NT2/D1 (cell line): ENCODE data around the gene IP6K1.
"Not testable (repeated sequence)": the region's sequence is repeated elsewhere in the genome, so short reads cannot be mapped to it uniquely, and the experiment has no call there.

ENCODE experiments used
- DNase-seq: peaks from one replicate; pipeline ENCODE4 v3.0.0-alpha.2; 2011; ENCODE audit warnings: low read depth, low spot score
- H3K27me3 ChIP-seq: 2 replicates; pipeline ENCODE4 v1.6.0; 2011; ENCODE audit warnings: mild to moderate bottlenecking; ENCODE audit not compliant: insufficient read length, insufficient read depth
- H3K36me3 ChIP-seq: 2 replicates; pipeline ENCODE4 v1.6.1; 2011; ENCODE audit warnings: mild to moderate bottlenecking, low read length, mixed read lengths; ENCODE audit not compliant: insufficient read depth, insufficient read length
- H3K4me1 ChIP-seq: 2 replicates; pipeline ENCODE4 v1.5.1; 2011; ENCODE audit not compliant: insufficient read depth, insufficient read length
- H3K4me3 ChIP-seq: 2 replicates; pipeline ENCODE4 v1.5.1; 2011; ENCODE audit warnings: low read depth; ENCODE audit not compliant: insufficient read length
- H3K9ac ChIP-seq: 2 replicates; pipeline ENCODE4 v1.6.0; 2011; ENCODE audit warnings: low read depth; ENCODE audit not compliant: insufficient read length
- H3K9me3 ChIP-seq: 2 replicates; pipeline ENCODE4 v1.5.1; 2011; ENCODE audit warnings: mild to moderate bottlenecking, low read length; ENCODE audit not compliant: insufficient read depth
- SUZ12 ChIP-seq: IDR thresholded peaks from 2 replicates; pipeline ENCODE4 v1.6.1; 2011; ENCODE audit not compliant: insufficient read length, insufficient read depth; ENCODE audit errors: extremely low read depth
- YY1 ChIP-seq: IDR thresholded peaks from 2 replicates; pipeline ENCODE4 v1.6.1; 2011; ENCODE audit not compliant: insufficient read length, insufficient read depth
- ZNF274 ChIP-seq: IDR thresholded peaks from 2 replicates; pipeline ENCODE4 v1.6.1; 2011; ENCODE audit warnings: mild to moderate bottlenecking, low read depth, low read length

The IP6K1 gene

DNA sequence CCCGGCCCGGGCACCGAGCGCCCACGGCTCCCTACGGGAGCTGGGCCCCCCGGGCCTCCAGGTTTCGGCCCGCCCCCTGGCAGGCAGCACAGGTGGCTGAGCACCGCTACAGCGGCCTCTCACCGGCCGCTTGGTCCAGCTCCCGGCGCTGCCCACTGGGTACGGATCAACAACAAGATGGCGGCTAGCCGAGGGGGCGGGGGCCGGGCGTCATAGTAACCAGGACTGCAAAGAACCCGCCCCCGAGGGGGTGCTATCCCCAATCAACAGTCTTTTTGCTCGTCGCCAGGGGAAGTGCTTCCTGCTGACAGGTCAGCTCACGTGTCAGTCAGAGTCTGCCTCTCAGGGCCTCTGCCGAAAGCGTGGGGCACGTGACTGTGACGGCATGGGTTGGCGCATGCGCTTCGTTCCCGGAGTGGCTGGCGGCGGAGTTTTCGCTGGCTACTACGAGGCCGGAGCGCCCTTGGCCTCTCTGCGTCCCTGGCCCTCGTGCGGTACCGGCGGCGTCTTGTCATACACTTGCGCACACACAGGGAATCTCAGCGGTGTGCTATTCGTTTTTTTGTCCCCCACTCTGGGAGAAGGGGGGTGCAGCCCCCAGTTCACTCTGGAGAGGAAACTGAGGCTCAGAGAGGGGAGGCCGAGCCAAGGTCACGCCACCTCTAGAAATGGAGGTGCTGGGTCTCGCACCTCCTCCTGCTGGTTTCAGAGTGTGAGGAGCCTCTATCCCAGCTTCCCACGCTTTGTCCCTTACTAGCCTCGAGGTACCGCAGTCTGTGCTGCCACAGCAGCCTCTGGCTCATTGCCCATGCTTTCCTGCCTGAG is at the start of gene IP6K1:
TSS of gene IP6K1 (minus strand) at position 186 of the 825 bp plus-strand sequence. CDS start 38,502 bp downstream, outside the sequence.
- H3K4me3 ChIP-seq: peak within 1 kb of the TSS; percentile 75
- no peaks in the 10 kb centered on the region for H3K27me3 ChIP-seq
- H3K9me3 ChIP-seq: no peaks in the 10 kb centered on the region
- peak within 1 kb of the TSS; percentile 88 for H3K9ac ChIP-seq
- TF ChIP-seq YY1 (peak; percentile 82), ZNF274 (no peak)
- H3K4me1 ChIP-seq: peaks cover 9% of the 10 kb centered on the region
- H3K36me3 ChIP-seq: peaks cover 23% of the 10 kb centered on the region
- DNase-seq: peak; percentile 100

DNA sequence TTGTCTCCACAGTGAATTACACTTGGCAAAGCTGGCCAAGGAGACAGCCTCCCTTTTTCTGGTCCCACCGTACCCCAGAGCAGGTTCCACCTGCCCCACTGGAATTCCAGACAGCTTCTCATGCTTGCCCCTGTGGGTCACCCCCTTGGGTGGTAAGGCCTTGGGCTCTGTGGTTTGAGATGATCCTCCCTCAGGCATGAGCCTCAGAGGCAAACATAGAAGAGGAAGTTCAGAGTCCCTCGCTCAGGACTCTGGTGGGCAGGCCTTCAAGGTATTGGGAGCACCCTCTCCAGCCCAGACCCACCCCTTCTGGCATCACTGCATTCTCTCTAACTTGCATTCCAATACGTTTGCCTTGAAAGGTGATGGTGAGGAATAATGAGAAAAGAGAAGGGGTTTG is 45.0 kb upstream of the IP6K1 start:
- no peak for DNase-seq
- no peak overlapping the region for H3K4me3 ChIP-seq
- no peaks in the 10 kb centered on the region for H3K9me3 ChIP-seq
- no peaks in the 10 kb centered on the region for H3K4me1 ChIP-seq
- H3K9ac ChIP-seq: no peak overlapping the region
- TF ChIP-seq ZNF274: no peak
- TF ChIP-seq YY1: no peak
- TF ChIP-seq SUZ12: no peak
- no peaks in the 10 kb centered on the region for H3K27me3 ChIP-seq
- H3K36me3 ChIP-seq: peaks cover 69% of the 10 kb centered on the region

DNA sequence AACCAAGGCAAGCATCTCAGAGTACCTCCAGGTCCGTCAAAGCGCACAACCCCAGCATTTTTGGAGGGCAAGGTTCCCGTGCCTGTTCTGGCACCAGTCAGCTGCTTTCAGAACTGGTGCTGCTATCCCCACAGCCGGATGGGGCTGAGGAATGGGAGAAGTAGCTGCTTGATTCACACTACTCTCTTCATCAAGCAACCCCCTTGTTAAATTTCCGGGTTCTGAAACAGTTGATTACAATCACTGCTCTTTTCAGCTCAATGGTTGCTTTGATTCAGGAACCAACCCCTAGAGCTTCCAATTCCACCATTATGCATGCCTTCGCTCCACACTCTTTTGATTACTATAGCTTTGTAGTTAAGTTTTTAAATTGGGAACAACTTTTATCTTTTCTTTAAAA is 39.7 kb upstream of the IP6K1 start:
- Histone ChIP-seq H3K4me1 (no peaks in the 10 kb centered on the region), H3K27me3 (no peaks in the 10 kb centered on the region), H3K9ac (no peak overlapping the region), H3K9me3 (no peaks in the 10 kb centered on the region), H3K36me3 (peaks cover 34% of the 10 kb centered on the region), H3K4me3 (no peak overlapping the region)
- no peak for DNase-seq
- TF ChIP-seq SUZ12 (no peak), YY1 (no peak), ZNF274 (no peak)

DNA sequence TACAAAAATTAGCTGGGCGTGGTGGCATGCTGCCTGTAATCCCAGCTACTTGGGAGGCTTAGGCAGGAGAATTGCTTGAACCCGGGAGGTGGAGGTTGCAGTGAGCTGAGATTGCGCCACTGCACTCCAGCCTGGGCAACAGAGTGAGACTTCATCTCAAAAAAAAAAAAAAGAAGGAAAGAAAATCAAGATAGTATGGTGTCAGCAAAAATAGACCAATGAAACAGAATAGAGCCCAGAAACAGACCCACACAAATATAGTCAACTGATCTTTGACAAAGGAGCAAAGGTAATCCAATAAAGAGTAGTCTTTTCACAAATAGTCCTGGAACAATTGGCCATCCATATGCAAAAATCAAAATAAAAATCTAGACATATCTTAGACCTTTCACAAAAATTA is 36.8 kb upstream of the IP6K1 start:
- not testable (repeated sequence) for H3K9ac ChIP-seq

DNA sequence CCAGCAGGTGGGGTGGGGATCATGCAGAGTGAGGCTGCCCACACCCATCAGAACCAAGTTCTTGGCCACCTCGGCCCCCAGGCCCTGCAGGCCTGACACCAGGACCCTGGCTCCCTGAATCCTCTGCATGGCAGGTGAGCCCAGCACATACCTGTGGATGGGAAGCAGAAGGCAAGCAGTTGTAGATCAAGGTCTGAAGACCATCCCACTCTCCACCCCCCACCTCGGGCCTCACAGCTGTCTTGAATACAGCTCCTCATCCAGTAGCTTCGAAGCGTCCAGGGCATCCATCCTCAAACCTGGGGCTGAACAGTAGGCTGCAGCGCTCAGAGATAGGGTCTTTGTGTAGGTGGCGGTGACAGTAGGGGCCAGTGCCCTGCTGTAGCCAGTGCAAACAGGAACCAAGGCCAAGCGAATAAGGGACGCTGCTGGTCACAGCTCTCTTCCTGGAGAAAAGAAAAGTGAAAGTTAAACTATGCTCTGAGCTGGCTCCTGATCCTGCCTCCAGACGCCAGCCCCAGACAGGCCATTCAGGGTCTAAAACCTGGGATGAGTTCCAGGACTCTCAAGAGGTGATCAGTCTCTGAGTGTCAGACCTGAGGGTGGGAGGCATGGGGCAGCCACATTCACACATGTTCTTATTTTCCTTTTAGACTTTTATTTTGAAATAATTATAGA is 27.3 kb upstream of the IP6K1 start, which contains the start of gene UBA7:
TSS of gene UBA7 (minus strand) at position 457 of the 678 bp plus-strand sequence. CDS start at position 291, 166 bp downstream.
- no peak for TF ChIP-seq ZNF274
- no peak for DNase-seq
- Histone ChIP-seq H3K36me3 (no peaks in the 10 kb centered on the region), H3K4me3 (no peak within 1 kb of the TSS), H3K27me3 (no peaks in the 10 kb centered on the region), H3K9ac (no peak within 1 kb of the TSS), H3K4me1 (no peaks in the 10 kb centered on the region), H3K9me3 (no peaks in the 10 kb centered on the region)

More for the DNA sequence above, 36.8 kb upstream of the IP6K1 start:
- H3K36me3 ChIP-seq, H3K9me3 ChIP-seq, H3K4me3 ChIP-seq, H3K27me3 ChIP-seq, DNase-seq, H3K4me1 ChIP-seq: not testable (repeated sequence)

DNA sequence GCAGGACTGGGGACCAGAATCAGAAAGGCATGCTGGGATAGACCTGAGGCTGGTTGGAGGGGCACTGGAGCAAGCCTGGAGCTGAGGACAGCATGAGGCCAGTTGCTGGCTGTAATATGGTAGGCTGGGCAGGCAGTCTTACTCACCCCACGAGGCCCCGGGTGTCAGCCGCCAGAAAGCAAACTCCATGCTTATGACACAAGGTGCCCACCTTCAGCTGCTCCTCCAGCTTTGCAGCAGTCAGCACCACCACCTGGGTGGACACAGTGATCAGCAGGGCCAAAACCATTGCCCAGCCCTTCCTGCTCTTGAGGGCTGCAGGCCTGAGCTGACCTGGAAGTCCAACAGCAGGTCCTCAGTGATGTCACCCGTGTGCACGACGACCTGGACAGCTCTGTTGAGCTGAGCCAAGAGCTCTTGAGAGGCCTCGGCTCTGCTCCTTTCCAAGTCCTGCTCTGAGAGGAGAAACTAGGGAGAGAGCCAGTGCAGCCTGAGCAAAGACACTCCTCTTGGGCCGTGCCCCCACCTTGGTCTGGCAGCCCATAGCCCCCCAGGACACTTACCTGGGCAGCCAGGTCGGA is 26.7 kb upstream of the IP6K1 start:
- Histone ChIP-seq H3K4me1 (no peaks in the 10 kb centered on the region), H3K27me3 (no peaks in the 10 kb centered on the region), H3K9me3 (no peaks in the 10 kb centered on the region), H3K36me3 (no peaks in the 10 kb centered on the region), H3K4me3 (no peak overlapping the region), H3K9ac (no peak overlapping the region)
- TF ChIP-seq YY1 (no peak), SUZ12 (no peak), ZNF274 (no peak)
- DNase-seq: no peak

DNA sequence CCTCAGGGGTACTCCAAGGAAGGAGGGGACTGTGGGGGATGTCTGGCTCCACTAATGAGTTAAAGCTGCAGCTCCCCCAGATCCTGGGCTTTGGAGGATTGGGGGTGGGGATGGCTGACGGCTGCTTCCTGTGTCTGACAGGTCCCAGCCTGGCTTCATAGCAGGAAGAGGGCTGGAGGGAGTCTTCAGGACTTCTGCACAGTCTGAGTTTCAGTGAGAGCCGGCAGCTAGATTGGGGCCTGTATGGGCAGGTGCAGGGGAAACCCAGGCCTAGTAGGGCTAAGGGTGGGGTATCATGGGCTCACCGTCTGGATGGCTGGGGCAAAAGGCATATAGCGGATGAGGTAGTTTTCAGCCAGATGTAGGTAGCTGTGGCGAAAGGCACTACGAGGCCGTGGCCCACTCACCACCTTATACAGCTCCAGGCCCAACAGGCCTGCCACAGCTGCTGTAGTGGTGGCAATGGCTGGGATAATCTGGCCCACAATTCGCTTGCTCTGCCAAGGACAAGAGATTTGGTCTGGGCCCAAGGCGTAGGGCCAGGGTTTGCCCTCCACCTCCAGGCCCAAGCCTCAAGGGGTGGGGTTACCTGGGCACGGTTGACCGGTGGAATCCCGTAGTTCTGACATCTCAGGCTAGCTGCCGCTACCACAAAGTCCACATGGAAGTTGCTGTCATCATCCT is 21.2 kb upstream of the IP6K1 start:
- Histone ChIP-seq H3K27me3 (peaks cover 25% of the 10 kb centered on the region), H3K4me1 (peaks cover 26% of the 10 kb centered on the region), H3K4me3 (no peak overlapping the region), H3K36me3 (no peaks in the 10 kb centered on the region), H3K9me3 (no peaks in the 10 kb centered on the region), H3K9ac (no peak overlapping the region)
- DNase-seq: no peak
- TF ChIP-seq SUZ12 (no peak), ZNF274 (no peak), YY1 (no peak)
